Mesothelial cell of epicardium (in vitro differentiated cells): Measurements from ENCODE around the gene ALK. TPM values are rescaled to one million over a fixed set of nuclear protein-coding genes. Genes with fewer than 3 reads are reported as not detected.

ENCODE experiments used
- DNase-seq, 2 experiments: peaks; one replicate each; pipeline ENCODE4 v3.0.0; 2021; ENCODE audit warnings: low spot score in 2 of 2; ENCODE audit not compliant: unreplicated experiment in 2 of 2
- H3K27ac Mint-ChIP-seq: 2 replicates; pipeline ENCODE4 v1.8.0; 2021; ENCODE audit warnings: mixed read lengths
- H3K27me3 Mint-ChIP-seq: 2 replicates; pipeline ENCODE4 v1.8.0; 2021; ENCODE audit warnings: low read depth, mixed read lengths
- H3K36me3 Mint-ChIP-seq: 2 replicates; pipeline ENCODE4 v1.8.0; 2021; ENCODE audit warnings: mixed read lengths
- H3K4me1 Mint-ChIP-seq: 2 replicates; pipeline ENCODE4 v1.8.0; 2021; ENCODE audit warnings: mixed read lengths
- H3K4me3 Mint-ChIP-seq: 2 replicates; pipeline ENCODE4 v1.8.0; 2021; ENCODE audit warnings: mild to moderate bottlenecking, moderate library complexity, mixed read lengths
- H3K9me3 Mint-ChIP-seq: 2 replicates; pipeline ENCODE4 v1.8.0; 2021; ENCODE audit warnings: mixed read lengths
- CTCF ChIP-seq: fragments of 200-600 bp; sonication (generic); IDR thresholded peaks from one replicate; pipeline ENCODE4 v1.5.0; 2021; ENCODE audit warnings: antibody characterized with exemption; ENCODE audit not compliant: unreplicated experiment
- total RNA-seq: library from RNA; stranded (reverse); gene quantifications from 3 replicates; pipeline ENCODE4 v1.2.1, GENCODE V29; 2021

ALK gene
- total RNA-seq, 1 donor from 2014 or later, result 0.13 TPM

- peaks cover 70% of the 10 kb centered on the region for H3K27me3 Mint-ChIP-seq
These were observed 649.1 kb downstream of the ALK start for GRCh38 chr2:29272311-29272710.

GRCh38 chr2:29270701-29271121 is 650.7 kb downstream of the ALK start:
- no peak for TF ChIP-seq CTCF
- no peak overlapping the region for H3K27ac Mint-ChIP-seq
- H3K36me3 Mint-ChIP-seq, result no peaks in the 10 kb centered on the region
- no peak for DNase-seq
- peaks cover 3% of the 10 kb centered on the region for H3K9me3 Mint-ChIP-seq
- no peaks in the 10 kb centered on the region for H3K4me1 Mint-ChIP-seq
- H3K27me3 Mint-ChIP-seq, result peaks cover 55% of the 10 kb centered on the region
- H3K4me3 Mint-ChIP-seq, result no peak overlapping the region

More at GRCh38 chr2:29272311-29272710, 649.1 kb downstream of the ALK start:
- no peak overlapping the region for H3K27ac Mint-ChIP-seq
- H3K36me3 Mint-ChIP-seq, result no peaks in the 10 kb centered on the region
- TF ChIP-seq CTCF, result no peak
- DNase-seq, result no peak
- no peak overlapping the region for H3K4me3 Mint-ChIP-seq
- H3K4me1 Mint-ChIP-seq, result no peaks in the 10 kb centered on the region
- H3K9me3 Mint-ChIP-seq, result no peaks in the 10 kb centered on the region

- H3K27me3 Mint-ChIP-seq, result peaks cover 45% of the 10 kb centered on the region
- TF ChIP-seq CTCF, result no peak
- no peak overlapping the region for H3K27ac Mint-ChIP-seq
- H3K36me3 Mint-ChIP-seq, result no peaks in the 10 kb centered on the region
- H3K9me3 Mint-ChIP-seq, result peaks cover 3% of the 10 kb centered on the region
- H3K4me3 Mint-ChIP-seq, result no peak overlapping the region
- DNase-seq, result no peak
- no peaks in the 10 kb centered on the region for H3K4me1 Mint-ChIP-seq
These were observed 651.6 kb downstream of the ALK start for GRCh38 chr2:29269765-29270109.

- Mint-ChIP-seq H3K27me3 (peaks cover 42% of the 10 kb centered on the region), H3K36me3 (no peaks in the 10 kb centered on the region), H3K27ac (no peak overlapping the region), H3K9me3 (peaks cover 3% of the 10 kb centered on the region), H3K4me1 (no peaks in the 10 kb centered on the region), H3K4me3 (no peak overlapping the region)
- DNase-seq, result no peak
- TF ChIP-seq CTCF, result no peak
These were observed 652.2 kb downstream of the ALK start for GRCh38 chr2:29269095-29269764.

- peaks cover 33% of the 10 kb centered on the region for H3K27me3 Mint-ChIP-seq
- DNase-seq, result no peak
- TF ChIP-seq CTCF, result no peak
- no peak overlapping the region for H3K4me3 Mint-ChIP-seq
- no peak overlapping the region for H3K27ac Mint-ChIP-seq
- no peaks in the 10 kb centered on the region for H3K36me3 Mint-ChIP-seq
- H3K9me3 Mint-ChIP-seq, result peaks cover 7% of the 10 kb centered on the region
- peaks cover 2% of the 10 kb centered on the region for H3K4me1 Mint-ChIP-seq
These were observed 653.7 kb downstream of the ALK start for GRCh38 chr2:29267720-29268119.
